Measurements from ENCODE around the gene HOXA3.

The HOXA3 gene

DNA sequence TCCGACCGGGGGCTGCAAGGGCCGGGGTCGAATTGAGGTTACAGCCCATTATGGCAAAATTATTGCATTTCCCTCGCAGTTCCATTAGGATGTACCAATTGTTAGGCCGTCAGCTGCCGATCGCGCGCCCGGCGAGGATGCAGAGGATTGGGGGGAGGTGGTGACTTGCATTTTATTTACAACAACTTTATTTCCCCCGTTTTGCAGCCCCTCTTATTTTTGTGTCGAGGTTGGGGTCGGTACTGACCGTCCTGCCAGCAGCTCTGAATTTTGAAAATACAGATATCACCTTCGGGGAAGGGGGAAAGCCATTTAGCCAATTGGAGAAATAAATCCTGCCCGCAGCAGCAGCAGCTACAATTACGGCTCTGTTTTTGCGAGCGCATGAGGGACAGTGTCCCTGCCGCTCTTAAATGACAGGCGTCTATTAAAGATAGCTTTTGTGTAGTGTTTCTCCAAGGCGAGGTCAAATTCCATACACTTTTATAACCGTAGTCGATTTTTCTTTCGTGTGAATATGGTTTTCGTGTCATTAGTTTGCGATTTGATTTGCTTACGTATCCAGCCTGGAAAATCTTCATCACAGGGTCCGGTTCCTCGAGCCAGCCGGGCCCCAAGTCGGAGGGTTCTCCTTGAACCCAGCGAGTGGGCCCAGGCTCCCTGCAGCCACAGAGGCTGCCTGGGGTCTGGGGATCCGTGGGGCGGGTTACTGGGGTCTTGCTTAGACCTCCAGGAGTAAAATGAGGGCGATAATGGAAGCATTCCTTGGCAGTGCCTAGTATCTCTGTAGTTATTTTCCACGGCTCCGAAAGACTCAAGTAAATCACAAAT is 8.2 kb downstream of the HOXA3 start:
- DNase-seq (ENCODE audit: low read depth in 2 of 2), result no peak

DNA sequence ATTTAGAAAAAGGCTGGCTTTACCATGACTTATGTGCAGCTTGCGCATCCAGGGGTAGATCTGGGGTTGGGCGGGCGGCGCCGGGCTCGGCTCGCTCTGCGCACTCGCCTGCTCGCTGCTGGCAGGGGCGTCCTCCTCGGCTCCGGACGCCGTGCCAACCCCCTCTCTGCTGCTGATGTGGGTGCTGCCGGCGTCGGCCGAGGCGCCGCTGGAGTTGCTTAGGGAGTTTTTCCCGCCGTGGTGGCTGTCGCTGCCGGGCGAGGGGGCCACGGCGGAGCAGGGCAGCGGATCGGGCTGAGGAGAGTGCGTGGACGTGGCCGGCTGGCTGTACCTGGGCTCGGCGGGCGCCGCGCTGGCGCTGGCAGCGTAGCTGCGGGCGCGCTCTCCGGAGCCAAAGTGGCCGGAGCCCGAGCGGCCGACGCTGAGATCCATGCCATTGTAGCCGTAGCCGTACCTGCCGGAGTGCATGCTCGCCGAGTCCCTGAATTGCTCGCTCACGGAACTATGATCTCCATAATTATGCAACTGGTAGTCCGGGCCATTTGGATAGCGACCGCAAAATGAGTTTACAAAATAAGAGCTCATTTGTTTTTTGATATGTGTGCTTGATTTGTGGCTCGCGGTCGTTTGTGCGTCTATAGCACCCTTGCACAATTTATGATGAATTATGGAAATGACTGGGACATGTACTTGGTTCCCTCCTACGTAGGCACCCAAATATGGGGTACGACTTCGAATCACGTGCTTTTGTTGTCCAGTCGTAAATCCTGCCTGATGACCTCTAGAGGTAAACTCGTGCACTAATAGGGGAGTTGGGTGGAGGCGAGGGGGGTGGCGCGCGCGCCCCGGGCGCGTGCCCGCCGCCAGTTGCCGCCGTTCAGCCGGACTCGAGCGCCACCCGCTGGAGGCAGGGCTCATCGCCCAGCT is 9.1 kb downstream of the HOXA3 start, which contains the start of gene HOXA5:
HOXA5 (minus strand) TSS at position 659 of the 927 bp plus-strand sequence; CDS start at position 585, 74 bp downstream.
- DNase-seq (ENCODE audit: low read depth in 2 of 2), result no peak

DNA sequence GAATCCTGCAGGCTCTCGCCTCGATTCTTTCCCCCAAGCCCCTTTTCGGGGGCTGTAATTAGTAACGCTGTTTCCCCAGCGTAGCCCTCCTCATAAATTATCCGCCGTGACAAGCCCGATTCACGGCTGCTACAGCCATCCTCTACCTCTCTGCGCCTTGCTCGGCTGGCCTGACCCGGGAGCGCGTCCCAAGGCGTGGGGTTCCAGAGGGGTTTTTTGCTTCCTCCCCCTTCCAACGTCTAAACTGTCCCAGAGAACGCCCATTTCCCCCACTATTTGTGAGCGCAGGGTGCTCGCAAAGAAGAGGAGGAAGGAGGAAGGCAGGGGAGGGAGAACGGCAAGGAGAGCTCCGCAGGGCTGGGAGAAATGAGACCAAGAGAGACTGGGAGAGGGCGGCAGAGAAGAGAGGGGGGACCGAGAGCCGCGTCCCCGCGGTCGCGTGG is 9.8 kb downstream of the HOXA3 start:
- no peak for DNase-seq (ENCODE audit: low read depth in 2 of 2)

DNA sequence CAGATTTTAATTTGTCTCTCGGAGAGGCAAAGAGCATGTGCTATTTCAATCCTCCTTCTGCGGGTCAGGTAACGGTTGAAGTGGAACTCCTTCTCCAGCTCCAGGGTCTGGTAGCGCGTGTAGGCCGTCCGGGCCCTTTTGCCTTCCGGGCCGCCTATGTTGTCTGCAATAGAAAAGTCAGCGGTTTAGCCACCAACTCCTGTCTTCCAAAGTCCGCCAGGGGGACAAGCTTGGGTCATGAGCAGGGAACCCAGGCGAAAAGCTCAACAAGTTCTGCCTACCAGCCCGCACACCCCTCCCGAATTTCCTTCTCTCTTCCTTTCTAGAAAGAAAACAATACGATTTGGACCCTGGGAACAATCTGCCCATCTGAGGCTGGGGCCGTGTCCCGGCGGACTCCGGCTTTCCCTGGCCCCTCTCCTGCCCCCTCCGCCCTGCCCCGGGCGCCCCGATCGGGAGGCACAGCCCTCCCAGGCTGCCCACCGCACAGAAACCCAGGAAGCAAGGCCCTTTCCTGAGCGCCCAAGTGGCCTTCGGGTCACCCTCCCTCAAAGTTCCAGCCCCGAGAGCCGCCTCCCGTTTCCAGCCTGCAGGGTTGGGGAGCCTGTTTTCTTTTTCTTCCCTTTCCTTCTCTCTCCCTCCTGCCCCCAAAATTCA is 10.3 kb downstream of the HOXA3 start:
- DNase-seq (ENCODE audit: low read depth in 2 of 2), result no peak

DNA sequence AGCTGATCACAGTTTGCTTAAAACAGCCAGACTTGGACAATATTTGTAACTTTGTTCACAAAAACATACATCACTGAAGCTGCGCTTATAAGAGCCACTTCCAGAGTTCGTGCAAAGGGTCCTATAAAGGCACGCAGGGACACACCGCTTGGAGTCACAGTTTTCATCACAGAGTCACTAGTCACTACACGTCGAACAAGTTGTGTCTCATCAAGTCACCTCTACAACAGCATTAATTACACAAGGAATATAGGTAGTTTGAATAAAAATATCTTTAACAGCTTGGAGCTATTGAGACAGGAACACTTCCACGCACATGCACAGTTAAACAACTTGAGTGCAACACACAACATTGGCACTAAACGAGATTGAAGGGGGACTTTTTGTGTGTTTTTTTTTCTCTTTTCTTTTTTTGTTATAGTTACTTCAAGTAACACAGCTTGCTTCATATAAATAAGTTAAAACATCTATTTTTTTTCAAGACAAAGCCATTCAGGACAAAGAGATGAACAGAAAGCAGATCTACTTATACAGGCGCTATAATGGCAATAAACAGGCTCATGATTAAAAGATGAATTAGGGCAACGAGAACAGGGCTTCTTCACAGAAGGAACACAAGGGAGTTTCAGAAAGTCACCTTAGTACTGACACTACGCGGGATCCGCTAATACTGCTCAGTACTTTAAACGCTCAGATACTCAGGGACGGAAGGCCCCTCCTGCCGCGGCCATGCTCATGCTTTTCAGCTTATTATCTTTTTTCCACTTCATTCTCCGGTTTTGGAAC is 11.1 kb downstream of the HOXA3 start:
- DNase-seq (ENCODE audit: low read depth in 2 of 2), result no peak

DNA sequence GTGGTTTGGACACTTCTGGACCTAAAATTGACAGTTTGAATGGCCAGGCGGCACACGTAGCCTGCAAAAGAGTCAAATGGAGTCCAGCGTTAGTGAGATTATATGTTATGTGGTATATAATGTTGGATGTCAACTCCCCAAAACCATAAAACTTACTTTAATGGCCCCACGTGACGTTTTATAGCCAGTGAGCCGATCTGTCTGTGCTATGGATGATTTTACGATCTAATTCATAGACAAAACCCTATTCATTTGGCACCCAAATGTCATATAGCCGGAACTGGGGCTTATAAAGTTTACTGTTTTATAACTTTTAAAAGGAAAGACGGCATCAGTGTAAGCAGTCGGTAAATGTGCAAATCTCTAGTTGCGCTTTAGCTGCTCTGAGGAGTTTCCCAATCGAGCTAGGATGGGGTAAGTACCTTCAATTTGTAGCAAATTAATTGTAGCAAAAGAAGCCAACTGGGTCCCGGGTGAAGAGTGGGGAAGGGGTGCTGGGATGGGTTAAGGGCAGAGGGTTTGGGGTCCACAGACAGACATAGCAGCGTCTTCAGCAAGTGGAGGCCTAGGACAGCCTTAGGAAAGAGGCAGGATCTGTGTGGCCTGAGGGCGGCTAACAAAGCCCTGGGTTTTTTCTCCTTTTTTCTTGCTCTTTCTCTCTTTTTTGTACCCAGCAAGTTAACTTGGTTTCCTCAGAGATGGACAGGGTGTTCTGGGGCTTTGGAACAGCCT is 12.1 kb downstream of the HOXA3 start:
- DNase-seq (ENCODE audit: low read depth in 2 of 2), result no peak

DNA sequence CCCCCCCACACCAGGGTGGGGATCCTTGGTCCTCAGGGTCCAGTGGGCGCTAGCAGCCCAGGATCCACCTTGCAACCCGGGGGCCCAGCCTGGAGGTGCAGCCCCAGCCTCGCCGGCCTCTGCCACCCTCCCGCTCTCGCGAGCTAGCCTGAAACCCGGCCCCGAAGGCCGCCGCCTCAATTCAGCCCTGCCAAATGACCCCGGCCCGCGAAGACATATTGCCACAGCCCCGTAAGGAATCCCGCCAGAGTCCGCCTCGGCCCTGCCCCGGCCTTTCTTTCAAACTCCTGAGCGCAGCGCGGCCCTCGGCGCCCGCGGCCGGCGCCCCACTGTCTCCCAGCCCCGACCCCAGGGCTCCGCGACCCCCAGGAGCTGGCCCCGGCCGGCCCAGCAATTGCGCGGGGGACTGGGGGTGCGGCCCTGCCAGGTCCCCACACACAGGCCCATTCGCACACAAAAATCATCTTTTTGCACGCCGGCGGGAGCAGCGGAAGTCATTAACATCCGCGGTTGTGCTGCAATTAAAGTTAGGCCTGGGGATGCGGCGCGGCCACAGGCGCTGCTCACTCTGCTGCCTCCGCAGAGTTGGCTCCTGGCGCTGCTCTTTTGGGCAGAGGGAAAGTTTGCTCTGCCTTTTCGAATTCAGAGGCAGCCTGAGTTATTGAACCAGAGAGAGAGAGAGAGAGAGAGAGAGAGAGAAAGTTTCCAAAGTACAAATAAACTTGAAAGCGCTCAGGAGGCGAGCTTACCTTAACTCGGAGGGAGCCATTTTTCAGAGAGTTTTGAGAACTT is 12.9 kb downstream of the HOXA3 start:
- no peak for DNase-seq (ENCODE audit: low read depth in 2 of 2)

DNA sequence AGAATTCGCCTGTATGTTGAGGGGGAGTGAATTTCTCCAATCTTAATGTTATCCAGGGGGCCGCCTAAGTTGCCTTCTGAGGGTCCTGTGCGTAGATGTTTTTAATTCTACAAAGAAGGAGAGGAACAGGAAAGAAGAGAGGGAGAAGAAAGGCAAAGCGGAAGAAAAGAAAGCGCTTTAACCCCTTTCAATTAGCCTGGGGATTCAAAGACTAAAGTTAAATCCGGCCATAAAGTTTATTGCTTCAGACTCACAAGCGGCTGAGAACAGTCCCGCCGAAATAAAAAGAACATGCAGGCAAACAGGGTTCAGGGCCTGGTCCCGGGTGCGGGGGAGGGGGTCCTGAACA is 13.4 kb downstream of the HOXA3 start:
- no peak for DNase-seq (ENCODE audit: low read depth in 2 of 2)

DNA sequence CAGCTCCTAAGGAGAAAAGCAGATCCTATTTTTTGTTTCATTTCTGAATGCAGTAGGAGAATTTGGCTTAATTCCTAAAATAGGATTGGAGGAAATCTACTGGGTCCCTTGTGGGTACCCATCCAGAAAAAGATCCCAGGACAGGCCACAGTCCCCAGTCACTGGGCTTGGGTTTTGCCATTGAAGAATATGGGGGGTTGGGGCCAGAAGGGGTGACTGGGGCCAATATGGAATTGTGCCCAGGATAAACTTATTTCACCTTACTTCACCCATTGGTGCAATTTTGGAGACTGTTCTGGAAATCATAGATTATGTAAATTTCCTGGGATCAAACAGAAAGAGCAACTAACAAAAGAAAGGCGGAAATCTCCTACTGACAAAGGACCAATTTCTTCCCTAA is 13.9 kb downstream of the HOXA3 start:
- DNase-seq (ENCODE audit: low read depth in 2 of 2), result no peak

DNA sequence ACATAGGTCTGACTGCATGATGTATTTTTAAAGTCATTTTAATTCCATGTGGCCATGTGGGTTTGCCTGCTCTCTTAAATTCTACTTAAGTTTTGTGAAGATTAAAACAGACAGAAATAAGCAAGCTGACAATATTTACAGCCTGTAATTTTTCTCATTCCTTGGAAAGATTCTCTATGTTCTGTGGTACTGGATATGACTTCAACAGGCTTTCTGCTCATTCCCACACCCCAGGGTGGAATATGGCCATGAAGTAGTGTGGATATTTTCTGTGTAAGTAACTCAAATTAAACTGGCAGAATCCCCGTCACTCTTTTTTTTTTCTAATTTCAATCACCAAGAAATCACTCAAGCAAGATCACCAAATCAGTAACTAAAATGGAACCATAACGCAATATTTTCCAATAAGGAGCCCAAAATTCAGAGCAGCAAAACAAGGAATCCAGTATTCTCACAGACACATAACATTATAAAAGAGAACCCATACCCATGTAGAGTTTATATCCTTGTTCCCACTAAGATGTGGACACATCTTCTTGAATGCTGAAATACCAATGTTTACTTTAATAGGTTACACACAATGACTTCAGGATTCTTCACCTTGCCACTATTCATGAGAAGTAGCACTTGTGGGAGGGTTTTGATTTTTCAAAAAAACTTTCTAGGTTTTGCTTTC is 14.6 kb downstream of the HOXA3 start:
- DNase-seq (ENCODE audit: low read depth in 2 of 2), result no peak

DNA sequence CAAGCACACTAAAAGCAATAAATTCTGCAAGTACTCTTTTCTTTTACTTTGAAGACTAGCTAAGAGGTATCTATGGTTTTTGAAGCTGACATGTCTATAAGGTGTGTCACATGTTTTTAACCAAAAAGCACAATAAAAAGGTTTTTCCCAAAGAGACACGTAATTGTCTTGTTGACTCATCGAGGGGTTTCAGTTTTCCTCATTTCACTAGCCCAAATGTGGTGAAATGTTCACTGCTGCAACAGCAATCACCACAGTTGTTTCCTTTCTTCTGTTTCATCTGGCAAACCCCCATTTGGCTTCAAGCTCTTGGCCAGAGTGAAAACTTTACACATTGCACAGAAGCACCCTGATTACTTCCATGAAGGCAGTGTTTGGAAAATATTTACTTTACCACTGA is 18.0 kb downstream of the HOXA3 start:
- no peak for DNase-seq (ENCODE audit: low read depth in 2 of 2)

DNA sequence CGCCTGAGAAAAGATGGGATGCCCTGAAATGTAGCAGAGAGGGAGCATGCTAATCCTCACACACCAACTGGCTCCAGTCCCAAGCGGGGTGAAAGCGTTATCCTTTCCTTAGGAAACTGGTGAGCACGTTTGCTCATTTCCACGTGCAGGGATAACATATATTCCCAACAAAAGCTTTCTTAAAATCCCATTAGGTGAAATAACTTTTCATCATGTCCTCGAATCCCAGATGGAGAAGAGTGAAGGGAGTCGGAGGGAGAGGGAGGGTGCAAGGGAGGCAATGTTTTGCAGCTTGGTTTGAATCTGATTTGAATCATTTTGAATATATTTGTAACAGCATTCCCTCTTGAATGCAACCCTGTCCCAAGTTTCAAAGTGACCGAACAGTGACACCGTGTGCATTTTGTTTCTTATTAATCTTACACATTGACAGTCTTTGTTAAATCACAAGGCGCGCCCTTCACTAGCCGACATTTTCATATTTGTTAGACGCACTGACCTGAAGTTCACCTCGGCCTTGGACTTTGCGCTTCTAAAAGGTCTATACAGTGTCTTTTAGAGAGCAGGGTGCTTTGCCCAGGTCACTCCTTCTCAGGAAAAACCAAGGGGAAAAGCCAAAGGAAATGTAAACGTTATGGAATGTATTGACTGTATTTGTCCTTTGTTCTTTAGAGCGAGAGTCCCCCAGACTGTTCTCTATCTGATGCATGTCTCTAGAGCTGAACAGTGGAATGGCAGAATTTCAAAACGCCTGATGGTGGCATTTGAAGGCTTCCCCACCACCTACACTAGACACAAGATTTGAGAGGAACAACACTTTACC is 18.8 kb downstream of the HOXA3 start:
- DNase-seq (ENCODE audit: low read depth in 2 of 2), result no peak

DNA sequence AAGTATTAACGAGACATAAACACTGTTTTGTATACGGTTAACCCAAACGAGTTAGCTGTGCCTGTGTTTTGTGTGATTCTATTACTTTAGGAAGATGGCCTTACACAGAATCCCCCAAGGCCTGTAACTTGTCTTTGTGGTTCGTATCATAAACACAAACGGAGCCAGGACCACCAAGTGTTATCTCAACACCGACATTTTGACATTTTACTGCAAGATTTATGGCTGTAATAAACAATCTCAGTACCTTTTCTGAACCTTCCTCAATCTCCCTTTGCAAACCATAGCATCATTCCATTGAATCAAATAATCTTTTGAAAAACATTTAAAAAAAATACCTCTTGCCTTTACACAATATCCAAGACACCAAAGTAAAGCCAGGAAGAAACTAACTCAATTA is 19.4 kb downstream of the HOXA3 start:
- DNase-seq (ENCODE audit: low read depth in 2 of 2), result no peak

DNA sequence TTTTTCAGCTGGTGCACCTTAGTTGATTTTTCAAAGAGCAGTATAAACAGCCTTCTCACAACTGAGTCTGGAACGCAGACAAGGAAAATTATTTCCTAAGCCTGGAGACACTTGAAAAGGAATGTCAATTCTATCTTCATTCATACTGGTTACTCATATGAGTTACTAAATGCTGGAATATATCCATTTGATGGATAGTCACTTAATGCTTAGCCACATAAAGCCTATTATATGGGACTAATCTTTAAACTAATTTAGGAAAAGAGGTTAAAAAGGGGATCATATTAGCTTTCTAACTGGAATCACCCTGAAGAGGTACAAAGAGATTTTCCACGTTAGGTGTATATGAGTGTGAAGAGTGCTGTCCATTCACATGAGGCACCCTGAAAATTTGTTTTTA is 20.2 kb downstream of the HOXA3 start:
- no peak for DNase-seq (ENCODE audit: low read depth in 2 of 2)

DNA sequence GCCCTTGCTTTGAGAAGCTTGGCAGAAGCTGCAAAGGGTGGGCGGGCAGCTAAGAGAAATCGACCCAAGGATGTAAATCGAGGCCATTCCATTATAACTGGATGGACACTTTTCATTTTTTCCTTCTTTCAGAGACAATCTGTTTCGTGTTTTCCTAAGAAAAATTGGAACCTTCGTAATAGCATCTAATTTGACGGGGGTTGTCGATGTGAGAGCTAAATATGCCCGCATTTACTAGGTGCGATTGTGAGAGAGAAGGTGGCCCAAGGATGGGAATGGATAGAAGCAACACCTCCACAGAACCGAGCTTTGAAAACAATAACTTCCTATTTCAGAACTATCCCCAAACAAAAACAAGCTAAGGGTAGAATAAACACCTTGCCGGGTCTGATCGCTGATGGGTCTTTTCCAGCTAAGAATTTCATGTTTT is 21.0 kb downstream of the HOXA3 start:
- no peak for DNase-seq (ENCODE audit: low read depth in 2 of 2)

DNA sequence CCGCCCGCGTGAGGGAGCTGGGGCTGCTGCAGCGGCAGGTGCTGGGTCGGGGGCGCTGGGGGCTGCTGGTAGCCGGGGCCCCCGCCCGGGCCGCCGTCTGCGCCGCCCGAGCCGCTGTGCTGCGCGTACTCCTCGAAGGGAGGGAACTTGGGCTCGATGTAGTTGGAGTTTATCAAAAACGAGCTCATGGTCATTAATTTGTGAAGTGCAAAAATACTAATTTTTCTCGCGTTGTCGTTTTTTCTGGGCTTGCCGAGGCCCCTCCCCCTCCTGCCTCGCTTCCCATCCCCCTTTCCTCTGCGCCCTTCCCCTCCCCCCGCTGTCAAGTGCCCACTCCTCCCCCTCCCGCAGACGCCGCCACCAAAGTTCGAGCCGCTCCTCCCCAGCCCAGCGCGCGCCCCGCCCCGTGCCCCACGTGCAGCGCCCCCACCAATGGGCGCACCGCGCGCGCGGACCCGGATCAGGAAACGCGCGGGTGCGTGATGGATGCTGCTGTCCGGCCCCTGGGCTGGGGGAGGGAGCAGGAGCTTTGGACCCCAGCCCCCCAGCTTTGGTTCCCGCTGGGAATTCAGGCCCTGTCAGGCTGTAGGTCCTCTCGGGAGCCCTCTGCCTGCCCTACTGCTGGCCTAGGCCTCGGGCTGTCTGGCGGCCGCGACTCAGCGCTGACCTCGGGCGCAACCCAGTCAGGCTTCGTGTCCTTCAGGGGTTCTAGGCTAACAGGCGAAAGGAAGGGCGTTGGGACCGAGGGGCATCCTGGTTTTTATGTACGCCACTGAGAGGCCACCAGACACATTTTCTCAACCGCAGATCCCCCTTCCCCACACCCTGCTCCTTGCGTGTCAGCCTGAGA is 21.6 kb downstream of the HOXA3 start, which contains the start of gene HOXA4:
HOXA4 (minus strand) TSS at position 218 of the 850 bp plus-strand sequence; CDS start at position 194, 24 bp downstream.
- peak; percentile 37 to 49 for DNase-seq (ENCODE audit: low read depth in 2 of 2)

Data from stimulated activated CD4-positive, alpha-beta T cell treated with anti-CD3 and anti-CD28 coated beads, Interleukin-12 subunit alpha, Interleukin-12 subunit beta, amount 100 ng/mL, for 24 hours (primary cell).